ENCODE data around the gene RPL26.

RPL26 gene

GRCh38 chr17:8383143-8383822 lies at the start of gene RPL26:
Gene RPL26 (minus strand): TSS chr17:8383193. CDS start chr17:8382310, 883 bp downstream.
- DNase-seq (ENCODE audit: low spot score): peak; percentile 96
- TF ChIP-seq, protein P1, sequence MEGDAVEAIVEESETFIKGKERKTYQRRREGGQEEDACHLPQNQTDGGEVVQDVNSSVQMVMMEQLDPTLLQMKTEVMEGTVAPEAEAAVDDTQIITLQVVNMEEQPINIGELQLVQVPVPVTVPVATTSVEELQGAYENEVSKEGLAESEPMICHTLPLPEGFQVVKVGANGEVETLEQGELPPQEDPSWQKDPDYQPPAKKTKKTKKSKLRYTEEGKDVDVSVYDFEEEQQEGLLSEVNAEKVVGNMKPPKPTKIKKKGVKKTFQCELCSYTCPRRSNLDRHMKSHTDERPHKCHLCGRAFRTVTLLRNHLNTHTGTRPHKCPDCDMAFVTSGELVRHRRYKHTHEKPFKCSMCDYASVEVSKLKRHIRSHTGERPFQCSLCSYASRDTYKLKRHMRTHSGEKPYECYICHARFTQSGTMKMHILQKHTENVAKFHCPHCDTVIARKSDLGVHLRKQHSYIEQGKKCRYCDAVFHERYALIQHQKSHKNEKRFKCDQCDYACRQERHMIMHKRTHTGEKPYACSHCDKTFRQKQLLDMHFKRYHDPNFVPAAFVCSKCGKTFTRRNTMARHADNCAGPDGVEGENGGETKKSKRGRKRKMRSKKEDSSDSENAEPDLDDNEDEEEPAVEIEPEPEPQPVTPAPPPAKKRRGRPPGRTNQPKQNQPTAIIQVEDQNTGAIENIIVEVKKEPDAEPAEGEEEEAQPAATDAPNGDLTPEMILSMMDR (IDR thresholded peaks at IDR 0.05; ENCODE audit: extremely low read depth, missing control alignments): peak; percentile 94

GRCh38 chr17:8430966-8431365 lies 48.0 kb upstream of the RPL26 start:
- no peak for DNase-seq (ENCODE audit: low spot score)
- TF ChIP-seq, protein P1 (IDR thresholded peaks at IDR 0.05; ENCODE audit: extremely low read depth, missing control alignments): no peak

GRCh38 chr17:8426802-8427201 lies 43.8 kb upstream of the RPL26 start:
- DNase-seq (ENCODE audit: low spot score): no peak
- TF ChIP-seq, protein P1 (IDR thresholded peaks at IDR 0.05; ENCODE audit: extremely low read depth, missing control alignments): no peak

- TF ChIP-seq, protein P1 (IDR thresholded peaks at IDR 0.05; ENCODE audit: extremely low read depth, missing control alignments): no peak
- no peak for DNase-seq (ENCODE audit: low spot score)
Measured at GRCh38 chr17:8426094-8426720, 43.2 kb upstream of the RPL26 start.

- TF ChIP-seq, protein P1 (IDR thresholded peaks at IDR 0.05; ENCODE audit: extremely low read depth, missing control alignments): no peak
- no peak for DNase-seq (ENCODE audit: low spot score)
Measured at GRCh38 chr17:8421571-8421970, 38.6 kb upstream of the RPL26 start.

- TF ChIP-seq, protein P1 (IDR thresholded peaks at IDR 0.05; ENCODE audit: extremely low read depth, missing control alignments): no peak
- no peak for DNase-seq (ENCODE audit: low spot score)
Measured at GRCh38 chr17:8420041-8420934, 37.3 kb upstream of the RPL26 start.

- DNase-seq (ENCODE audit: low spot score): no peak
- TF ChIP-seq, protein P1 (IDR thresholded peaks at IDR 0.05; ENCODE audit: extremely low read depth, missing control alignments): no peak
Measured at GRCh38 chr17:8419305-8419704, 36.3 kb upstream of the RPL26 start.
